SJSA1 (cell line): ENCODE data around the gene RYK. TPM values are rescaled to one million over a fixed set of nuclear protein-coding genes. Genes with fewer than 3 reads are reported as not detected.

Experiments used
- DNase-seq, 2 experiments: peaks; one replicate each; pipeline ENCODE4 v3.0.0-alpha.2; 2015 to 2020; ENCODE audit warnings: low spot score in 2 of 2, low read depth in 1 of 2
- H3K27ac ChIP-seq: fragments of 250-450 bp; sonication (Bioruptor Pico); 2 replicates; pipeline ENCODE4 v1.5.1; 2020; ENCODE audit warnings: mild to moderate bottlenecking, moderate library complexity
- H3K27me3 ChIP-seq: fragments of 250-450 bp; sonication (Bioruptor Pico); replicated peaks from 2 replicates; pipeline ENCODE4 v1.5.1; 2020; ENCODE audit warnings: mild to moderate bottlenecking, moderate library complexity
- H3K36me3 ChIP-seq: fragments of 250-450 bp; sonication (Bioruptor Pico); 2 replicates; pipeline ENCODE4 v1.5.1; 2020; ENCODE audit warnings: mild to moderate bottlenecking
- H3K4me1 ChIP-seq: fragments of 250-450 bp; sonication (Bioruptor Pico); replicated peaks from 2 replicates; pipeline ENCODE4 v1.6.1; 2021; ENCODE audit warnings: mild to moderate bottlenecking
- H3K4me3 ChIP-seq: fragments of 250-450 bp; sonication (Bioruptor Pico); 2 replicates; pipeline ENCODE4 v1.5.1; 2020; ENCODE audit warnings: mild to moderate bottlenecking
- H3K9me3 ChIP-seq: fragments of 250-450 bp; sonication (Bioruptor Pico); replicated peaks from 2 replicates; pipeline ENCODE4 v1.5.1; 2020; ENCODE audit warnings: mild to moderate bottlenecking
- total RNA-seq: library from RNA; depleted of rRNA; stranded (reverse); fragments of >200 nt; shearing (Covaris generic); gene quantifications from 2 replicates; pipeline ENCODE4 v1.2.3, GENCODE V29; 2014; rRNA removed

The RYK gene
- 41.4 and 68.6 TPM in 2 replicates for total RNA-seq

DNA sequence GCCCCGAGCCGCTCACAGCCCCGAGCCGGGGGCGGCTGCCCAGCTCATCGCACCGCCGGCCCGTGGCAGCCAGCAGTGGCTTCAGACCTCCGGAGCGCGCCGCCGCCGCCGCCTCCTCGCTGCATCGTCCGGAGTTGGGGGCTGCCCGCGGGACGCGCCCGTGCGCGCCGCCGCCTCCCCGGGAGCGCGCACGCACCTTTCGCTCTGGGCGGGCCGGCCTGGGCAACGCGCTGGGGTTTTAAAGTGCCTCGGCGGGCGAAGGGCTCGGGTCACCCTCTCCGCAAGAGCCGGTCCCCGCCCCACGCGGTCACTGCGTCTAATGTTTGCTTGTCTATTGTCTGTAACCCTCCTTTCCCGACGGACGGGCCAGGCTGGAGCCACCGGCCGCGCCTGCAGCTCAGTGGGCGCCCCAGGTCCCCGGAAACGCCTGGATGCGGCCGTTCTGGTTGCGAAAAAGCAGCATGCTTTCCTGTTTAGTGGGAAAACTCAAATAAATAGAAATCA lies at the start of gene RYK:
RYK (minus strand) TSS at position 143 of the 504 bp plus-strand sequence. CDS start 205 bp downstream, outside the sequence.
- Histone ChIP-seq H3K4me3 (peak within 1 kb of the TSS; percentile 95), H3K27me3 (no peaks in the 10 kb centered on the region), H3K36me3 (peaks cover 4% of the 10 kb centered on the region), H3K9me3 (no peaks in the 10 kb centered on the region), H3K27ac (peak within 1 kb of the TSS; percentile 34; the same call in 1 of the 2 replicates), H3K4me1 (peaks cover 11% of the 10 kb centered on the region; the same call in 1 of the 2 replicates)
- DNase-seq: peak; percentile 88 to 94

DNA sequence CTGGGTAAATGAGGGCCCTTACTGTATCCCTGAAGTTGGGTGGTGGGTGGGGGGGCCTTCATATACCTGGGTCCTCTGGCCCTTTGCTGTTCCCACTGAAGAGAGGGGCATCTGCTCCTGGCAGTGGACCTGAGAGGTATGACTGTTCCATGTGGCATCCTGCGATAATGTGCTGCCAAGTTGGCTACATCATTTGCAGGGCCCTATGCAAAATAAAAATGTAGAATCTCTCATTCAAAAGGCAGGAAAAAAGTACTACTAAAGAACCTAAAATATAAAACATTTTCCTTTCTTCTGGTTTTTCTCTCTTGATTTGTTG lies 49.2 kb upstream of the RYK start:
- no peaks in the 10 kb centered on the region for H3K9me3 ChIP-seq

GRCh38 chr3:134299185-134299887 lies 48.7 kb upstream of the RYK start:
- Histone ChIP-seq H3K4me3 (no peak overlapping the region), H3K36me3 (no peaks in the 10 kb centered on the region), H3K9me3 (no peaks in the 10 kb centered on the region), H3K27me3 (no peaks in the 10 kb centered on the region), H3K27ac (no peak overlapping the region), H3K4me1 (no peaks in the 10 kb centered on the region)
- DNase-seq: no peak

More for the DNA sequence above, 49.2 kb upstream of the RYK start:
- DNase-seq: no peak
- Histone ChIP-seq H3K4me1 (no peaks in the 10 kb centered on the region), H3K36me3 (no peaks in the 10 kb centered on the region), H3K27me3 (no peaks in the 10 kb centered on the region), H3K4me3 (no peak overlapping the region), H3K27ac (no peak overlapping the region)

DNA sequence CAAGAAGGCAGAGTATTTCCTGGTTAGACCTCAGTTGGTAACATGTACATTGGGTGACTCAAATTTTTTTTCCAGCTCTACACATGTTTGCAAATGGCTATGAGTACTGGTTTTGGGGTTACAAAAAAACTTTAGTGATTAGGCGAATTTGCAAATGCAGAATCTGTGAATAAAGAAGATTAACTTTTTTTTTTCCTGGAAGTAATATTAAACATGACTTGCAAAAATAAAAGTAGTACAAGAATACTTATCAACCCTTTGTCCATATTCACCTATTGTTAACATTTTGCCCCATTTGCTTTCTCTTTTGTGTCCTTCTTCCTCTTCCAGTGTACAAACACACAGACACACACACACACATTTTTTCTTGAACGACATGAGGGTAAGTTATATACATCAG lies 47.6 kb upstream of the RYK start:
- Histone ChIP-seq H3K9me3 (no peaks in the 10 kb centered on the region), H3K36me3 (no peaks in the 10 kb centered on the region), H3K27ac (no peak overlapping the region), H3K4me1 (no peaks in the 10 kb centered on the region), H3K4me3 (no peak overlapping the region), H3K27me3 (no peaks in the 10 kb centered on the region)
- DNase-seq: no peak

DNA sequence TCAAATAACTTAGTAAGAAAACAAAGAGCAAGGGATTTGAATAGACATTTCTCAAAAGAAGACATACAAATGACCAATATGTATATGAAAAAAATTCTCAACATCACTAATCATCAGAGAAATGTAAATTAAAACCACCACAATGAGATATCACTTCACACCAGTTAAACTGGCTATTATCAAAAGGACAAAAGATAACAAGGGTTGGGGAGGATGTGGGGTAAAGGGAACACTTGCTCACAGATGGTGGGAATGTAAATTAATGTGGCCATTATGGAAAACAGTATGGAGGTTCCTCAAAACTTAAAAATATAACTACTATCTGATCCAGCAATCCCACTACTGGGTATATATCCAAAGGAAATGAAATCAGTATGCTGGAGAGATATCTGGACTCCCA lies 46.0 kb upstream of the RYK start:
- H3K4me1 ChIP-seq: no peaks in the 10 kb centered on the region
- no peaks in the 10 kb centered on the region for H3K36me3 ChIP-seq
- DNase-seq: no peak
- H3K27ac ChIP-seq: no peak overlapping the region
- no peaks in the 10 kb centered on the region for H3K27me3 ChIP-seq
- H3K9me3 ChIP-seq: no peaks in the 10 kb centered on the region
- H3K4me3 ChIP-seq: no peak overlapping the region

DNA sequence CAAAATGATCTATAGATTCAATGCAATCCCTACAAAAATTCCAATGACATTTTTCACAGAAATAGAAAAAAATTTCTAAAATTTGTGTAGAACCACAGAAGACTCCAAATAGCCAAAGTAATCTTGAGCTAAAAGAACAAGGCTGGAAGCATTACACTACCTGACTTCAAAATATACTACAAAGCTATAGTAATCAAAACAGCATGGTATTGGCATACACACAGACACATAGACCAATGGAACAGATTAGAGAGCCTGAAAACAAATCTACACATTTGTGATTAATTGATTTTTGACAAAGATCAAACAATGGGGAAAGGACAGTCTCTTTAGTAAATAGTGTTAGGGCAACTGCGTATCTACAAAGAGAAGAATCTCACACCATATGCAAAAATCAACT lies 45.3 kb upstream of the RYK start:
- DNase-seq: no peak
- no peak overlapping the region for H3K4me3 ChIP-seq
- no peaks in the 10 kb centered on the region for H3K9me3 ChIP-seq
- H3K4me1 ChIP-seq: no peaks in the 10 kb centered on the region
- no peaks in the 10 kb centered on the region for H3K36me3 ChIP-seq
- H3K27ac ChIP-seq: no peak overlapping the region
- no peaks in the 10 kb centered on the region for H3K27me3 ChIP-seq

DNA sequence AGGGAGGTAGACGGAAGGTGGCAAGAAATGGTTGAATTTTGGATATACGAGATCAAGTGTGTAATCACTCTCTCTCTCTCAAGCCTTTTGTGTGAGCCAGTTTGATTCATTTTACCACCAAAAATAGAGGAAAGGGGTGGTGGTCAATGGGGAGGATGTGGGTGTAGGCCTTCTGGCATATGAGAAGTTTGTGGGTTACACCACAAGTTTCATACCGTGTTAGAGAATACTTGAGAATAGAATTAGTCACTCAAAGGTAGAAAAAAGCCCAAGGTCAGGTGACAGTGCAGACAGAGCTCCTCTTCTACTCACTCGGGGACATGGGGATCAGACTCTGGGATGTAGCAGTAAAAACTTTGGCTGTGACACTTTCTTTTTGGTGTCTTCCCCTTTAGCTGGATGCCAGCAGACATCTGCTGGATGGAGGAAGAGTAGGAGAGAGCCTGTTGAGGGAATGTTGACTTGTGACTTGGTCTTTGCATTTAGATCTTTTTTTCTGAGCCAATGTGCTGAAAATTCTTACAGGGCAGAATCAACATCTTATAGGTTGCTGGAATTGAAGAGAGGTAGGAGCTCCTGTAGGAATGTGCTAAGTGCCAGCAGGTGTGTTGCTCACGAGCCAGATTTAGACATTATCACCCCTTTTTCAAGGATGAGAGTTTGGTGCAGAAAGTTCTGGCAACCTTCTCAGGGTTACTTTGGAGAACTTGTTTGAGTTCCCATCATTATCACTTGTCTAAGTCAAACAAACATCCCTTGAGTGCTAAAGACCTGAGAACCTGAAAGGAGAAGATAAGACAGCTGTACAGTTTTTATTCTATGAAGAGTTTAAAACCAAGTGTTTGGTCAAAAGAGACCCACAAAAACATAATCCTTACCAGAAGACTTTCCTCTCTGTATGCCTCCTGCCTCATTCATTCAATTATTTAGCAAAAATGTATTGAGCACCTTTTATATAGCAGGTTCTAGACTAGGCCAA lies 43.9 kb upstream of the RYK start:
- no peaks in the 10 kb centered on the region for H3K36me3 ChIP-seq
- DNase-seq: no peak

DNA sequence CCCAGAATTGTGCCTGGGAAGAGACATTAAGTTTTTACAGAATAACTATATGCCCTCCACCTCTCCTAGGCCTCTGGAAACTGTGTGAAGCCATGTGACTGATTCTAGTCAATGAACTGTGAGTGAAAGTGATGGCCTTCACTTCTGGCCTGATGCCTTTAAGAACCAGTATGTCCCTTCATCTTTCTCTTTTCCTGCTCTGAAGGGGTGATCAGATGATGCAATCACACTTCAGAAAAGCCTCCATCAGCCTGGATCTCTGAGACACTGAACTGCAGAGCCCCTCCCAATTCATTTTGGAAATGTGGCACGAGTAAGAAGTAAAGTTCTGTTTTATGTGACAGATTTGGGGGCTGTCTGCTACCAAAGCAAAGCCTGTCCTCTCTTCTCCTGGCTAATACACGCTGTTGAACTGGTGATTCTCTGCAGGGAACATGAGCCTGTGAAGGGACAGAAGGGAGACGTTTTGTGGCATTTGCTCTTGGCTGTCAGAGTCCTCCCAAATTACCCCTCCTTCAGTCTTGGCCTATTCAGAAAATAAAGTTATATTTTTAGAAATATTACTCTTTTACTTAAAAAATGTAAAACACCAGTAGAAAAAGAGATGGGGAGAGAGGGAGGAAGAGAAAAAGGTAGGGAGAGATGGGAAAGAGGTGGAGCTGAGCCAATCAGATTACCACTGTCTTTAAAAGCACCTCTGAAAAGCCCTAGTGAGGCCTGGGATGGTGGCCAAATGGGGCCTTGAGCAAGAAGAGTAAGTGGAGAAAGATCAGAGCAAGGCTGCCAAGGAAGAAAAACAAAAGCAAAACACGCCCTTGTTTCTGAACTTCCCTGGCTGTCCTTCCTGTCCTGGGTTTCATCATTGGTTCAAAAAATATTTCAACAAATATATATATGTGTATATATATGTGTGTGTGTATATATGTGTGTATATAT lies 40.9 kb upstream of the RYK start:
- DNase-seq: no peak
- Histone ChIP-seq H3K27me3 (no peaks in the 10 kb centered on the region), H3K9me3 (no peaks in the 10 kb centered on the region), H3K4me1 (0 out of 2 replicates have a peak, but pooled peaks cover 3% of the 10 kb centered on the region), H3K36me3 (no peaks in the 10 kb centered on the region), H3K4me3 (no peak overlapping the region), H3K27ac (no peak overlapping the region)

More for the DNA sequence above, 43.9 kb upstream of the RYK start:
- Histone ChIP-seq H3K27me3 (no peaks in the 10 kb centered on the region), H3K27ac (no peak overlapping the region), H3K4me3 (no peak overlapping the region), H3K4me1 (0 out of 2 replicates have a peak, but pooled peaks cover 3% of the 10 kb centered on the region), H3K9me3 (no peaks in the 10 kb centered on the region)

GRCh38 chr3:134287512-134287911 lies 36.9 kb upstream of the RYK start:
- DNase-seq: no peak
- no peaks in the 10 kb centered on the region for H3K36me3 ChIP-seq
- no peaks in the 10 kb centered on the region for H3K9me3 ChIP-seq
- no peak overlapping the region for H3K27ac ChIP-seq
- H3K4me3 ChIP-seq: no peak overlapping the region
- 0 out of 2 replicates have a peak, but pooled peaks cover 3% of the 10 kb centered on the region for H3K4me1 ChIP-seq
- no peaks in the 10 kb centered on the region for H3K27me3 ChIP-seq

GRCh38 chr3:134284438-134284837 lies 33.8 kb upstream of the RYK start:
- no peak overlapping the region for H3K27ac ChIP-seq
- no peaks in the 10 kb centered on the region for H3K36me3 ChIP-seq
- DNase-seq: no peak
- no peaks in the 10 kb centered on the region for H3K4me1 ChIP-seq
- H3K9me3 ChIP-seq: no peaks in the 10 kb centered on the region
- H3K4me3 ChIP-seq: no peak overlapping the region
- H3K27me3 ChIP-seq: no peaks in the 10 kb centered on the region

DNA sequence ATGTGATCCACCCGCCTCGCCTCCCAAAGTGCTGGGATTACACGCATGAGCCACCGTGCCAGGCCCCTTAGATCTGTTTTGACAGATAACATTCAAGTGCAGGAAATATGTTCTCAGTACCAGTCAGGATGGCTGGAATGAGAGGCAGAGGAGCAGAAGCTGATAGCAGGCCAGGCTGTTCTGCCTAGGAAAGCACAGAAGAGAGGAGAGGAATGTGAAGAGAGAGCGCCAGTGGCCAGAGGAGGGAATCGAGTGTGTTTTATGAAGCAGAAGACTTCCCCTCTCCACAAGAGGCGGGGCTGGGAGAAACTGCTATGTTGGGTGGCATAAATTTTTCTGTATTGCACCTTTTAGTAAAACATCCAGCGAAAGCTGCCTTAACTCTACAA lies 32.0 kb upstream of the RYK start:
- no peak overlapping the region for H3K27ac ChIP-seq
- no peak overlapping the region for H3K4me3 ChIP-seq
- no peak for DNase-seq
- no peaks in the 10 kb centered on the region for H3K27me3 ChIP-seq
- H3K36me3 ChIP-seq: no peaks in the 10 kb centered on the region
- no peaks in the 10 kb centered on the region for H3K9me3 ChIP-seq
- H3K4me1 ChIP-seq: no peaks in the 10 kb centered on the region

- Histone ChIP-seq H3K36me3 (no peaks in the 10 kb centered on the region), H3K27ac (no peak overlapping the region), H3K4me1 (no peaks in the 10 kb centered on the region), H3K9me3 (no peaks in the 10 kb centered on the region), H3K4me3 (no peak overlapping the region), H3K27me3 (no peaks in the 10 kb centered on the region)
- no peak for DNase-seq
These were observed 31.4 kb upstream of the RYK start for GRCh38 chr3:134281912-134282658.

GRCh38 chr3:134279466-134279865 lies 28.8 kb upstream of the RYK start:
- Histone ChIP-seq H3K4me3 (no peak overlapping the region), H3K36me3 (no peaks in the 10 kb centered on the region), H3K4me1 (no peaks in the 10 kb centered on the region), H3K9me3 (no peaks in the 10 kb centered on the region), H3K27ac (no peak overlapping the region), H3K27me3 (no peaks in the 10 kb centered on the region)
- DNase-seq: no peak
